ENCODE results near the gene CALR3.
A peak's percentile ranks its signal among the peaks of the same experiment; 100 is the strongest.
"Not testable (repeated sequence)": the region's sequence is repeated elsewhere in the genome, so short reads cannot be mapped to it uniquely, and the experiment has no call there.

Gene CALR3

DNA sequence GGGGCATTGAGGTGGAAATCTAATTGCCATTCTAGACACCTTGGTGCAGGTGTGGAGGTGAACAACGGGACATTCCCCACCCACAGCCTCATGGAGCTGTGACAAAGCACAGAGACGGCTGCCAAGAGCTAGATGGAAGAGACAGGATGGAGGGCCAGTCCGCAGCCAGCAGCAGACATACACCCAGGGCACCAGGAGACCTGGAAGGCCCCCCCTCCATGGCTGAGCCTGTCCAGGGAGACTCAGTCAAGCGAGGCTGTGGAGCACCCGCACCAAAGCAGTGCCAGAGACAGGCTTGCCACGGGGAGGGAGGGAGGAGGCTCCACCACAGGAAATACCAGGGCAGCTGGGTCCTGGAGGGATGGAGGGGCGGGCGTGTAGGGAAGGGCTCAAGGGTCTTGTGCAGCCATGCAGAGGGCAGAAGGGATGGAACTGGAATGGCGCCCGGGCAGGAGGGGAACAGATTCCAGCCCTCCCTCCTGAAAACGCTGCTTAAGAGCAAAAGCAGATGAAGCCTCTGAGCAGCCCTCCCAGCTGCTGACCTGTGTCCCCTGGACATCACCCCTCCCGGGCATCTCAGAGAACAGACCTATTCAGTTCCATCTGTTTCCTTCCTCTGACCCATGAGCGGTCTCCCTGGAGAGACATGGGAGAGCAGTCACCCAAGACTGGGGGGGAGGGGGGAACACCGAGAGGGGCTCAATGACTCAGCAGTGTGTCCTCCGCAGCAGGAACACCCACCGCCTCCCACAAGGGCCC is 38.6 kb downstream of the CALR3 start:
- peak; percentile 52 for DNase-seq

DNA sequence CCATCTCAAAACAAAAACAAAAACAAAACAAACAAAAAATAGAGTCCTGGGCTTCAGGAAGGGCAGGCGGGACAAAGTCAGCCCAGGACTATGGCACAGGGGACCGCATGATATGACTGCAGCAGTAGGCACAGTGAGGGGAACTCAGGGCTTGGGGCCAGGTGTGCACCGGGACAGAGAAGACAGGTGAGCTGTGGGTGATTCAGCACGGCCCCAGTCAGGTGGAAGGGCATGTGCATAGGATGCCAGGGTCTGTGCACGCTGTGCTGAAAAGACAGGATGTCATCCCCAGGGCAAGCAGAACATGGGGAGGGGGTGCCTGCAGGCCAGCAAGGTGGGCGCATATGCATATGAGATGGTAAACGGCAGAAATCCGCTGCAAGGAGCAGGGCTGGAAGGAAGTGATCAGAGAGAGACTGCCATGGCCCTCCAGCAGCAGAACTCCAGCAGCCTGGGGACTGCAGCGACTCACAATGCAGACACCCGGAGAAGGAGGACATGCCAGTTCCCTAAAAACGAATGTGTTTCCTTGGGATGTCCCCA is 39.2 kb downstream of the CALR3 start:
- DNase-seq, result no peak

DNA sequence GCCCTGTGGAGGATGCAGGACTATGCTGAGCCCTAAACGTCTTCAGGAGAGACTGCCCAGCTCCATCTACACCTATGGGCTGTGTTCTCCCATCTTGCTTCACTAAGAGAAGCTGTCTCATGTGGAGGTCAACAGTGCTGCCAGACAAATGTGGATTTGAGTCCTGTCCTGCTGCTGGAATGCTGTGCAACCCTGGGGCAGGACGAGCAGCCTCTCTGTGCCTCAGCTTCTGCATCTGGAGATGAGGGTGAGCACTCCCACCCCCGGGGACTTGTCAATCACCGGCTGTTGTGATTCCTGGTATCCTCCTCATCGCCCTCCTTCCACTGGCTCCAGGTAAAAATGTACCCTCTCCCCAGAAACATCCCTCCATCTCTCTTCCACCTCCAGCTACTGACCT is 40.5 kb downstream of the CALR3 start:
- DNase-seq, result no peak

DNA sequence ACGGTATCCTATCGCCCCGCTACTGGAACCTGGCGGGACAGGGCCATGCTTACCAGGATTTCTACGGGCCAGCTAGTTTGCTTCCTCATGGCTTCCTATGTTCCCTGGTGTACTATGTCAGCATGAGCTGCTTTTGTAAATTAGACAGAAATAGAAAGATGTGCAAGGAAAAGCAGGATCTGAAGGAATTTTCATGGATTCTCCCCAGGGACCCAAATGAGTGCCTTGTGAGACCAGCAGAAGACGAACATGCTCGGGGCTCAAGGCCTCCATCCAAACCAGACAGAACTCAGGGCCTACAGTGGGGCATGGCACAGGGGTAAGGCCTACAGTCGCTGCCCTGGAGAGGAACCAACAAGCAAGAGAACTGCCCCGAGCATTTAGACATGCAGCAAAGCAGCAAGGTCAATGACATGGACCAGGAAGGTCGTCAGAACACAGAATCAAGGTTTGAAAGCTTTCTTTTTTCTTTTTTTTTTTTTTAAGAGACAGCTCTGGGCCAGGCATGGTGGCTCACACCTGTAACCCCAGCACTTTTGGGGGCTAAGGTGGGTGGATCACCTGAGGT is 41.5 kb downstream of the CALR3 start:
- no peak for DNase-seq

DNA sequence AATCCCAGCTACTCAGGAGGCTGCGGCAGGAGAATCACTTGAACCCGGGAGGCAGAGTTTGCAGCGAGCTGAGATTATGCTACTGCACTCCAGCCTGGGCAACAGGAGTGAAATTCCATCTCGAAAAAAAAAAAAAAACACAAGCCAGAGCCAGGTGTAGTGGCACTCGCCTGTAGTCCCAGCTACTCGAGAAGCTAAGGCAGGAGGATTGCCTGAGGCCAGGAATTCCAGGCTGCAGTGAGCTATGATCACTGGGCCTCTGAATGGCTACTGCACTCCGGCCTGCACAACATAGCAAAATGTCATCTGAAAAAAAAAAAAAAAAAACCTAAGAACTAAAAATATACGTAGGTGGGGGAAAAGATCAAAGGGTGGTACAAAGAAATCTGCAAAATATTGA is 43.6 kb downstream of the CALR3 start:
- no peak for DNase-seq

- DNase-seq, result peak; percentile 92
Observed at GRCh38 chr19:16449330-16449961, 46.5 kb downstream of the CALR3 start.

- not testable (repeated sequence) for DNase-seq
Observed at GRCh38 chr19:16448872-16449271, 47.1 kb downstream of the CALR3 start.

DNA sequence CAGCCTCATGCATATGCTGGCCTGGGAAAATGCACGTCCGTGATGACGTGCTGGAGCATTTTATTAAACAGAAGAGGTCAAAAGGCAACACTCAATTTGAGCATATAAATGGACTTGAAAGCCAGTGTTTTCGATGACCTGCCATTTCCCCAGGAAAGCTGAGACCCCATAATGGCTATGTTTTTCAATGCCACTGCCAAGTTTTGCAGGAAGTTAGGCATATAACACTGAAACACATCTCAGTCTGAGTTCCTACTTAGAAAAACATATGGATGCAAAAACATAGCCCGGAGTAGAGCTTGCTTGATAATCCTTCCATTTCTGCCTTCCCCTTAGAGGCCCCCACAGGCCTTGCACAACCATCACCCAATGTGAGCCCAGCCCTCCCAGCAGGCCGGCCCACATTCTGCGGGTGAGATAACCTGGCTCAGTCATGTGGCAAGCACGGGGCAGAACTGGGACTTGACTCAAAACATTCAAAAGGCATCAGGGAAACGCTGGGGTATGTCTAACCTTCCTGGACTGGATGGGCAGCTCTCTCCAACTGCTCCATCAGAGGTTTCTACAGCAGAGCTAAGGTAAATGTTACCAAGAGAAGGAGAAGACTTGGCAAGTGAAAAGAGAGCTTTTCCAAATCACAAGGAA is 49.1 kb downstream of the CALR3 start:
- DNase-seq, result peak; percentile 96

DNA sequence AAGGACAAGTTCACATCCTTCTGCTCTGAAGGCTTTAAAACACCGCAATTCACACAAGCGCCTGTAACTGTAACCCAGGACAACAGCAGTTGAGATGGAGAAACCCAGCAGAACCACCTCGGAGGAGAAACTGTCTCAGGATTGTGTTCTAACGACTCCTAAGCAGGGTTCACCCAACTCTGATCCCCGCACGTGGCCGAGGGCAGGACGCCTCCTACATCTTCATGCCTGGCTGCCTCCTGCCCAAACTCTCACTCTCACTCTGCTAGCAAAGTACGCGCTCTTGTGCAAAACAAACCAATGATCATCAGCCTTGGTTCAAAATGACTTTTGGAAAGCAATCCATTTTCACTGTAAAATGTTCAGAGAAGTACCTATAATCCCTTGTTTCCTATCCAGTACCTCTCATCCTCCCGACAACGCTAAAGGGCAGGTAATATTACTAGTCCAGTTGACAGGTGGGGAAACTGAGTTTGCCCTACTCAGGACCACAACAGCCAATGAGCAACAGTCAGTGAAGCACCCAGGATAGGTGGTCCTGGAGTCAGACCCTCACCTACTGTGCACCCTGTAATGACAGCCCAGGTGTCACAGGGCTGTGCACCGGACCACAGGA is 49.8 kb downstream of the CALR3 start:
- DNase-seq, result no peak

DNA sequence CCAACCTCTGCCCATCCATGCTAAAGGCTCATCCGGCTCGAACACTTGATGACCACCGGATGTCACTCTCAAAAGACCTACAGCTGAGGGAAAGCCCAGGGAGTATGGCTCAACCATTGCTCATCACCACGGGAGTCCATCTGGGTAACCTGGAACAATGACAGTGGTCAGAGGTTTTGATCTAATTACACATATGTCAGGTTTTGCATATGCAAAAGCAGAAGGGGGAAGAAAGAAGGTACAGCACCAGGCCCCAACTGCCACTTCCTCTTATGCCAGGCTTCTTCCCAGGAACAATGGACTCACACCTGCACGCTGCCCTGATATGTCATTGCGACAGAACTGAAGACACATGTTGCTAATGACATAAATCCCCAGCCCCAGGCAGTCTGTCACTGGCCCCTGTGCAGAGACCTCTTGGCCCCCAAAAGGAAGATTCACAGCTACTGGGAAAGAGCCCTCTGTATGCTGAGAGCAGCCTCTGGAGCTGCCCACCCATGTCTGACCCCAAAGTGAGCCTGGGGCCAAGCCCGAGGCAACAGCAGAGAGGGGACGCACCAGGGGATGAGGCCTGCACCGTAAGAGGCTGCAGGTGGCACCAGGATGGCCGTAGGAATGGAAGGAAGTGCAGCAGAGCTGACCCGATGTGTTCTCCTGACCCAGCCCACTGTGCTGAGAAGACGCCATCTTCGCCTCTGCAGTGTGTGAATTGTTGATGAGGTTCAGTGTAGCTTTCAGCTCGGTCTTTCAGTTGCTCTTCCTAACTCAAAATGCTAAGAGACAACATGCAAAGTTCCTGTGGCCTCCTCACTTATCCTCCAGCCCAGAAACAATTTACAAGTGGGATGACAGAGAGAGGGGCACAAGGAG is 50.5 kb downstream of the CALR3 start:
- DNase-seq, result peak; percentile 77

DNA sequence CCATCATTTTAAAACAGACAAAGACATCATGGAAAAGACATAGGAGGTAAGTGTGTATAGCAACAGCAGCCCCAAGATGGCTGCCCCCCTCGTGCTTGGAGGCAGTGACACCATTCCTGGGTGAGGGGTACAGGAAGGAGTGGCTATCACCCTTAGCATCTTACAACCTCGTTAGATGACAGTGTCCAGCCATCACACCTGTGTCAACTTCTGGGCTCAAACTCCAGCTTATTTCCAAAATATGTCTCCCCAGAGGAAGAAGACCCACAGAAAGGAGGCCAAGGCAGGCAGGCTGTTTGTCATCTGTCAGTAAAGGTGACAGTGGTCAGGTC is 51.7 kb downstream of the CALR3 start:
- no peak for DNase-seq

DNA sequence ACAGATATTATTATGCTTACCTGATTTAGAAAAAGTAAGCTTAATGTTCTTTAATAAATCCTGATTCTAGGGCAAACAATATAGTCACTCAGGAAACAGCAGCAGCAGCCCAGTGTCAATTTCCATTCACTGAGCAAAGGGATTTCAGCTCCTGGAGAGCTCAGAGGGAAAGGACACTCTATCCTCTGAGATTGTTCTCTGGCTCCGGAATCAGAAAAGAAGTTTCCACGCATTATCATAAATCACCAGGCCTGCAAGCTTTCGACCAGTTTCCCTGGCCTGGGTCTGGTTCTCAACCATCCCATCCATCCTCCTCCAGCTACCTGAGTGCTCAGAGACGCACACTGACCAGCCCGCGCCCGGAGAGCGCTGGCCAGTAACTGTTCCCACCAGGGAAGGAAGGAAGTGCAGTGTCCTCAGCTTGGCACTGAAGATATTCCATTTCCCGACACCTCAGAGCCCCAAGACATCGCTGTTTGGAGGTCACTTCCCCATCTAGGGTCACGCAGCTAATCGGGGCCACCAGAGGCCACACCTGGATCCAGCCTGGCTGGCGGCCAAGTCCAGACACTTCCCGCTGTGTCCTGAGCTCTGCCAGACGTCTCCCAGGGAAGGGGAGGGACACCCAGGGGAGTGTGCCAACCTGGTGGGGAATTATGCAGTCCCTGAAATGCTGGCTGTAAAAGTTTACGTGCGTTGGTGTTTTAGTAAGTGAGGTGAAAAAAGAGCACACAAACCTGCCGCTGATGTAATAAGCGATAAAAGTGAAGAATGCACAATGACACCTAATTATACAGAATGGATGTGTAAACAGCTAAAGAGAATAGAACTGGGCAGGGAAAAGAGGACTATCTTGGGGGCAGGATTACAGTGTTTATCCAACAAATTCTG is 53.3 kb downstream of the CALR3 start:
- no peak for DNase-seq

DNA sequence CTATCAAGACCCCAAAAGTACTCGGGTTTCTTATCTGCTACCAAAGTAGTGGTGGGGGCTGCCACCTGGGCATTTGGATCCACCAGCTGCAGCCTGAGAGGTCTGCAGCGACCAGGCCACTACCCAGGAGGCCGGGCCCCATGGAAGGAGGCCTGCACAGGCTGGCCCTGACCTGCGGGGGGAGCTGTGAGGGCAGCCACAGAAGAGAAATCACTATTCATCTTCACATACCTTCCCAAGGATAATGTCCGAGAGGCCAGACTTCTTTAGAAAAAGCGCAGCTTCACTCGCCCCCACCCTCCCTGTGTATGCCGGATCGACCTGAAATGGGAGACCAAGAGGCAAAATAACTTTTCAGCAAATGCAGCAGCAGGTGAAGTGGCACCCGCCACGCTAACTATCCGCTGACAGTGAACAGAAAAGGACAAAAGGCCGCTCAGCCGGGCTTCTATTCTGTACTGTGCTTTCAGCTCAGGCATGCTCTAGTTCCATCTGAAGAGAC is 54.3 kb downstream of the CALR3 start:
- DNase-seq, result peak; percentile 73

- no peak for DNase-seq
Observed at GRCh38 chr19:16436780-16437332, 59.1 kb downstream of the CALR3 start.

- peak; percentile 83 for DNase-seq
Observed at GRCh38 chr19:16435999-16436650, 59.8 kb downstream of the CALR3 start.

- DNase-seq, result no peak
Observed at GRCh38 chr19:16435238-16435917, 60.6 kb downstream of the CALR3 start.

- no peak for DNase-seq
Observed at GRCh38 chr19:16433986-16434385, 62.0 kb downstream of the CALR3 start.

DNA sequence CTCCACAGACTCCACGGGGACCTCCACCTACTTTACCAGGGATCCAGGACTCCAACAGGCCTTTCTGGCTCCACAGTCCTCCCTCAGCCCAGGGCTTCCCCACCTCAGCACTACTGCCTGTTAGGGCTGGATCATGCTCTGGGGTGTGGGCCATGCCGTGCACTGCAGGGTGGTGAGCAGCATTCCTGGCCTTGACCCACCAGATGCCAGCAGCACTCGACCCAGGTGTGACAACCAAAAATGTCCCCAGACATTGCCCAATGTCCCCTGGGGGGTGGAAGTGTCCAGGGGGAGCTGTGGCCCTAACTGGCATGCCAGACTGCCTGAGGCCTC is 66.2 kb downstream of the CALR3 start:
- DNase-seq, result no peak

- no peak for DNase-seq
Observed at GRCh38 chr19:16429066-16429758, 66.8 kb downstream of the CALR3 start.

Data from hematopoietic multipotent progenitor cell treated with erythropoietin and hydrocortisone succinate and interleukin-3 and kit ligand, for 4 days (in vitro differentiated cells).